Gastroesophageal sphincter (tissue), 4 donors: ENCODE data around the gene SARS1. TPM values are rescaled to one million over a fixed set of nuclear protein-coding genes. Genes with fewer than 3 reads are reported as not detected.

ENCODE experiments used
- ATAC-seq: fragments of 150-250 bp; one replicate; pipeline ENCODE4 v1.9.1; 2016; ENCODE audit warnings: mild to moderate bottlenecking, moderate library complexity
- H3K27ac ChIP-seq, 4 donors: fragments of 200-600 bp; sonication (generic) in 3 of 4; 1 replicate in 3 of 4; 2 replicates in 1 of 4; pipeline ENCODE4 v1.5.1; 2016 to 2019
- H3K27me3 ChIP-seq: fragments of 200-600 bp; sonication (generic); one replicate; pipeline ENCODE4 v1.5.1; 2019
- H3K36me3 ChIP-seq, 2 donors: fragments of 200-600 bp; sonication (generic); one replicate each; pipeline ENCODE4 v1.5.1; 2019; ENCODE audit warnings: control low read depth in 1 of 2
- H3K4me1 ChIP-seq, 3 donors: fragments of 200-600 bp; sonication (generic); 1 replicate in 2 of 3; 2 replicates in 1 of 3; pipeline ENCODE4 v1.5.1; 2016 to 2019; ENCODE audit warnings: control low read depth in 2 of 3
- H3K4me3 ChIP-seq, 2 donors: fragments of 200-600 bp; sonication (generic); one replicate each; pipeline ENCODE4 v1.5.1; 2019; ENCODE audit warnings: mild to moderate bottlenecking in 1 of 2, moderate library complexity in 1 of 2
- H3K9me3 ChIP-seq, 3 donors: fragments of 200-600 bp; sonication (generic); one replicate each; pipeline ENCODE4 v1.5.1; 2017 to 2019; ENCODE audit warnings: control low read depth in 2 of 3
- CTCF ChIP-seq, 4 experiments: fragments of 200-600 bp in 2 of 4; fragments of 450-650 bp in 2 of 4; sonication (generic) in 1 of 4; IDR thresholded peaks; one replicate each; pipeline ENCODE4 v1.5.1; 2017 to 2019; ENCODE audit warnings: antibody characterized with exemption in 4 of 4, mild to moderate bottlenecking in 2 of 4, moderate library complexity in 2 of 4
- EP300 ChIP-seq: sonication (generic); formaldehyde crosslinking; IDR thresholded peaks from one replicate; pipeline ENCODE4 v1.6.1; 2017; ENCODE audit warnings: antibody characterized with exemption, mild to moderate bottlenecking
- POLR2A ChIP-seq, 2 donors: fragments of 450-650 bp; IDR thresholded peaks; one replicate each; pipeline ENCODE4 v1.6.1; 2017; ENCODE audit warnings: antibody characterized with exemption in 2 of 2, mild to moderate bottlenecking in 2 of 2, moderate library complexity in 1 of 2
- POLR2AphosphoS5 ChIP-seq: sonication (generic); formaldehyde crosslinking; IDR thresholded peaks from one replicate; pipeline ENCODE4 v1.6.1; 2017; ENCODE audit warnings: antibody characterized with exemption
- WGBS, 2 donors: methylation state at CpG; one replicate each; pipeline ENCODE4 v1.1.5; 2018; ENCODE audit warnings: low coverage in 1 of 2; 5-methylcytosine and 5-hydroxymethylcytosine counted together
- total RNA-seq, 4 donors: library from RNA; depleted of rRNA; stranded (reverse); fragments of >200 nt; gene quantifications; one replicate each; pipeline ENCODE4 v1.1.0, GENCODE V29; 2016

Gene SARS1
- total RNA-seq, 4 donors from 2014 or later, result 154 to 187 (median 158) TPM

- no peaks in the 10 kb centered on the region for H3K27me3 ChIP-seq
- H3K4me3 ChIP-seq, result no peak overlapping the region
- peak overlapping the region in 1 of 4 donors; percentile 14 for H3K27ac ChIP-seq
- H3K9me3 ChIP-seq, result no peaks in the 10 kb centered on the region
- H3K4me1 ChIP-seq, result peaks cover 5 to 36% (median 6%) of the 10 kb centered on the region in 3 donors
- TF ChIP-seq CTCF (IDR thresholded peaks at IDR 0.05) (no peak), EP300 (no peak), POLR2AphosphoS5 (no peak), POLR2A (IDR thresholded peaks at IDR 0.05) (no peak)
- no peak for ATAC-seq
- no CpG with 5 or more reads among the region's 13 CpGs for WGBS, 2 donors
- H3K36me3 ChIP-seq, result peaks cover 0 to 61% of the 10 kb centered on the region in 2 donors
These were observed 58.5 kb downstream of the SARS1 start for GRCh38 chr1:109272021-109272799.

DNA sequence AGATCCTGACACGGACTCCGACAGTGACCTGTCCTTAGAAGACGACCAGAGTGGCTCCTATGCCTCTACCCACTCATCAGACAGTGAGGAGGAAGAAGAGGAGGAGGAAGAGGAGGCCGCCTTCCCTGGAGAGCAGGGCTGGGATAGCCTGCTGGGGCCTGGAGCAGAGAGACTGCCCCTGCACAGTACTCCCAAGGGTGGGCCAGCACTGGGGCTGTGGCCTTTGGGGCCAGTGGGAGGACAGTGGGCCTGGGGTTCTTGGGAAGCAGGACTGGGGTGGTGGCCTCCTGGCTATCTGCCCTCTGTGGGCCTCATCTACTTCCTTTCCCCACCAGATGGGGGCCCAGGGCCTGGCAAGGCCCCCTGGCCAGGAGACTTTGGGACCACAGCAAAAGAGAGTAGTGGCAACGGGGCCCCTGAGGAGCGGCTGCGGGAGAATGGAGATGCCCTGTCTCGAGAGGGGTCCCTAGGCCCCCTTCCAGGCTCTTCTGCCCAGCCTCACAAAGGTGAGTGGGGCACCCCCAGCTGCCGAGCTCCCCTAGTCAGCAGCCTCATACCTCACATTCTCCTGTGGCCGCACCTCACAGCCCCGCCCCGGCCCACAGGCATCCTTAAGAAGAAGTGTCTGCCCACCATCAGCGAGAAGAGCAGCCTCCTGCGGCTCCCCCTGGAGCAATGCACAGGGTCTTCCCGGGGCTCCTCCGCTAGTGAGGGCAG lies 59.3 kb downstream of the SARS1 start:
- no CpG with 5 or more reads among the region's 16 CpGs for WGBS, 2 donors
- TF ChIP-seq POLR2A (IDR thresholded peaks at IDR 0.05), result no peak
- TF ChIP-seq EP300, result no peak
- no peak for TF ChIP-seq CTCF (IDR thresholded peaks at IDR 0.05)
- TF ChIP-seq POLR2AphosphoS5, result no peak
- ATAC-seq, result no peak
- H3K4me3 ChIP-seq, result no peak overlapping the region
- peak overlapping the region in 3 of 4 donors; percentile 14 to 74 (median 64) for H3K27ac ChIP-seq
- no peaks in the 10 kb centered on the region for H3K9me3 ChIP-seq
- H3K27me3 ChIP-seq, result no peaks in the 10 kb centered on the region
- H3K4me1 ChIP-seq, result peaks cover 5 to 44% (median 6%) of the 10 kb centered on the region in 3 donors
- peaks cover 0 to 53% of the 10 kb centered on the region in 2 donors for H3K36me3 ChIP-seq

DNA sequence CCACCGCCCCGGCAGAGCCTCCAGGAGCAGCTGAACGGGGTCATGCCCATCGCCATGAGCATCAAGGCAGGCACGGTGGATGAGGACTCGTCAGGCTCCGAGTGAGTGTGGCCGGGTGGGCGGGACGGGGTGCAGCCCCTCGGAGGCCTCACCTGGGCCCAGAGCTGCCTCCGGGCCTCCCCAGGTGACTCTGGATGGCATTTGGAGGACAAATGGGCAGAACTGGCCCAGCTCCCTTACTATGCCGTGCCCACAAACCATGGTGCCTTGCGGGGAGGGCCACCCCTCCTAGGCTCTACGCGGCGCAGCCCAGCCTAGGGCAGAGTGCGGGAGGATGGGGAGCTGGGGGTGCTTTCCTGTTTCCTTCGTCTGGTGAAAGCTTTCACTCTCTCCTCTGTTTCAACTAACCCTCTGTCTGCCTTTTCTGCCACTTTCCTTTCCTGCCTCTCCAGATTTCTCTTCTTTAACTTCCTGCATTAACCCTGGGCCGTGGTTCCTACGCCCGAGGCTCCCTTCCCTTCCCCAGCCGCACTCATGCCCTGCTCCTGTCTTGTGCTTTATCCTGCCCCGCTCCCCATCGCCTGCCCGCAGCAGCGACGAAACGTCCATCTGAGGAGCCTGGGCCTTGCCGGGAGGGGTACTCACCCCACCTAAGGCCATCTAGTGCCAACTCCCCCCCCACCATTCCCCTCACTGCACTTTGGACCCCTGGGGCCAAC lies 60.0 kb downstream of the SARS1 start:
- Histone ChIP-seq H3K27ac (peak overlapping the region in 2 of 4 donors; percentile 64 to 74), H3K4me1 (peaks cover 5 to 51% (median 6%) of the 10 kb centered on the region in 3 donors), H3K9me3 (no peaks in the 10 kb centered on the region), H3K27me3 (no peaks in the 10 kb centered on the region), H3K4me3 (no peak overlapping the region), H3K36me3 (peaks cover 0 to 46% of the 10 kb centered on the region in 2 donors)
- no peak for TF ChIP-seq EP300
- no peak for TF ChIP-seq CTCF (IDR thresholded peaks at IDR 0.05)
- TF ChIP-seq POLR2A (IDR thresholded peaks at IDR 0.05), result no peak
- WGBS, 2 donors, result 50 to 85% methylated on average over 2 to 13 of the region's 30 CpGs
- ATAC-seq, result no peak

- Histone ChIP-seq H3K9me3 (no peaks in the 10 kb centered on the region), H3K27ac (peak overlapping the region in 3 of 4 donors; percentile 58 to 74 (median 64)), H3K4me1 (peaks cover 5 to 52% (median 6%) of the 10 kb centered on the region in 3 donors), H3K27me3 (no peaks in the 10 kb centered on the region), H3K4me3 (no peak overlapping the region), H3K36me3 (peaks cover 0 to 42% of the 10 kb centered on the region in 2 donors)
- no peak for TF ChIP-seq POLR2A (IDR thresholded peaks at IDR 0.05)
- no peak for TF ChIP-seq EP300
- TF ChIP-seq POLR2AphosphoS5, result peak; percentile 65
- no peak for TF ChIP-seq CTCF (IDR thresholded peaks at IDR 0.05)
- 28 to 34% methylated on average over 9 to 10 of the region's 24 CpGs for WGBS, 2 donors
- peak; percentile 80 for ATAC-seq
These were observed 61.1 kb downstream of the SARS1 start for GRCh38 chr1:109274533-109275476.
